Retina (tissue), 1 donor: ENCODE data around the gene NOX5.

ENCODE experiments used
- DNase-seq: peaks from one replicate; pipeline ENCODE4 v3.0.0-alpha.2; 2016

Gene NOX5

GRCh38 chr15:69085325-69086081 lies 71.0 kb downstream of the NOX5 start:
- DNase-seq: no peak

GRCh38 chr15:69086427-69087204 lies 72.1 kb downstream of the NOX5 start:
- no peak for DNase-seq

- DNase-seq: no peak
These were observed 73.0 kb downstream of the NOX5 start for GRCh38 chr15:69087366-69087976.

- DNase-seq: no peak
These were observed 73.9 kb downstream of the NOX5 start for GRCh38 chr15:69088300-69088965.

GRCh38 chr15:69089258-69089657 lies 74.8 kb downstream of the NOX5 start:
- no peak for DNase-seq

GRCh38 chr15:69090197-69090948 lies 75.9 kb downstream of the NOX5 start:
- no peak for DNase-seq

- DNase-seq: no peak
These were observed 77.2 kb downstream of the NOX5 start for GRCh38 chr15:69091654-69092053.

GRCh38 chr15:69092159-69092558 lies 77.7 kb downstream of the NOX5 start:
- no peak for DNase-seq

GRCh38 chr15:69093127-69093526 lies 78.6 kb downstream of the NOX5 start:
- no peak for DNase-seq

- no peak for DNase-seq
These were observed 79.1 kb downstream of the NOX5 start for GRCh38 chr15:69093614-69094013.

GRCh38 chr15:69094124-69094921 lies 79.8 kb downstream of the NOX5 start:
- DNase-seq: no peak

- DNase-seq: no peak
These were observed 80.8 kb downstream of the NOX5 start for GRCh38 chr15:69095274-69095673.

GRCh38 chr15:69096196-69096595 lies 81.7 kb downstream of the NOX5 start:
- peak; percentile 51 for DNase-seq

- no peak for DNase-seq
These were observed 82.1 kb downstream of the NOX5 start for GRCh38 chr15:69096626-69097025.

GRCh38 chr15:69098771-69099170 lies 84.3 kb downstream of the NOX5 start:
- no peak for DNase-seq

- no peak for DNase-seq
These were observed 85.4 kb downstream of the NOX5 start for GRCh38 chr15:69099941-69100340.

GRCh38 chr15:69100821-69101220 lies 86.3 kb downstream of the NOX5 start:
- no peak for DNase-seq

- DNase-seq: peak; percentile 71
These were observed 89.7 kb downstream of the NOX5 start for GRCh38 chr15:69104050-69104750.

GRCh38 chr15:69105451-69105985 lies 91.0 kb downstream of the NOX5 start:
- DNase-seq: no peak

GRCh38 chr15:69107025-69107620 lies 92.6 kb downstream of the NOX5 start:
- DNase-seq: no peak
